HG02884 (cell line): ENCODE measurements around the gene TNS3.
"Not testable (repeated sequence)": the region's sequence is repeated elsewhere in the genome, so short reads cannot be mapped to it uniquely, and the experiment has no call there.

Experiments
- ATAC-seq: cut with Tn5 transposase; IDR thresholded peaks from one replicate; pipeline ENCODE4 v1.9.1; 2021; ENCODE audit warnings: mild to moderate bottlenecking, moderate library complexity; ENCODE audit not compliant: unreplicated experiment

Gene TNS3

DNA sequence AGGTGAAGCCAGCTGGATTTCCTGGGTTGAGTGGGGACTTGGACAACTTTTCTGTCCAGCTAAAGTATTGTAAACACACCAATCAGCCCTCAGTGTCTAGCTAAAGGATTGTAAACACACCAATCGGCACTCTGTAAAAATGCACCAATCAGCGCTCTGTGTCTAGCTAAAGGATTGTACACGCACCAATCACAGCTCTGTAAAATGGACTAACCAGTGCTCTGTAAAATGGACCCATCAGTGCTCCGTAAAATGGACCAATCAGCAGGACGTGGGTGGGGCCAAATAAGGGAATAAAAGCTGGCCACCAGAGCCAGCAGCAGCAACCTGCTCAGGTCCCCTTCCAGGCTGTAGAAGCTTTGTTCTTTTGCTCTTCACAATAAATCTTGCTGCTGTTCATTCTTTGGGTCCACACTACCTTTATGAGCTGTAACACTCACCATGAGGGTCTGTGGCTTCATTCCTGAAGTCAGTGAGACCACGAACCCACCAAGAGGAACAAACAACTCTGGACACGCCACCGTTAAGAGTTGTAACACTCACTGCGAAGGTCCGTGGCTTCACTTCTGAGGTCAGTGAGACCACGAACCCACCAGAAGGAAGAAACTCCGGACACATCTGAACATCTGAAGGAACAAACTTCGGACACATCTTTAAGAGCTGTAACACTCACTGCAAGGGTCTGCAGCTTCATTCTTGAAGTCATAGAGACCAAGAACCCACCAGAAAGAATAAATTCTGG is 21.8 kb upstream of the TNS3 start:
- not testable (repeated sequence) for ATAC-seq

DNA sequence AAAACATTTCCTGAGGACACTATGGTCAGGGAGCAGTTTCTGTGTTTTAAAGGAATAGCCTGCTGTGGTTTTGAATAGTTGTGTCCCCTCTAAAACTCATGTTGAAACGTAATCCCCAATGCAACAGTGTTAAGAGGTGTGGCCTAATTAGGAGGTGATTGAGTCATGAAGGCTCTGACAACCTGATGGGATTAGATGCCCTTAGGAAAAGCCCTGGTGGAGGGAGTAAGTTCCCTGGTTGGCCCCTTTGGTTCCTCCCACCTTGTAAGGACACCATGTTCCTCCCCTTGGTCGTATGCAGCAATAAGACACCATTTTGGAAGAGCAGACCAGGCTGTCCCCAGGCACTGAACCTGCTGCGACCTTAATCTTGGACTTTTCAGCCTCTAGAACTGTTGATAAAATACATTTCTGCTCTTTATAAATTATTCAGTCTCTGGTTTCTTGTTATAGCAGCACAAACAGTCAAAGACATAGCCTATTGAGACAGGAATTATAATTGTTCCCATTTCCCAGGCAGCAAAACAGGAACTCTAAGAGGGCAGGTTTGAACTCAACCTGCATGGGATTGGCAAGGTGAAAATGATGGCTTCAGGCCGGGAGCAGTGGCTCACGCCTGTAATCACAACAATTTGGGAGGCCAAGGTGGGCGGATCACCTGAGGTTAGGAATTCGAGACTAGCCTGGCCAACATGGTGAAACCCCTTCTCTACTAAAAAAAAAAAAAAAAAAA is 20.5 kb upstream of the TNS3 start:
- no peak for ATAC-seq

DNA sequence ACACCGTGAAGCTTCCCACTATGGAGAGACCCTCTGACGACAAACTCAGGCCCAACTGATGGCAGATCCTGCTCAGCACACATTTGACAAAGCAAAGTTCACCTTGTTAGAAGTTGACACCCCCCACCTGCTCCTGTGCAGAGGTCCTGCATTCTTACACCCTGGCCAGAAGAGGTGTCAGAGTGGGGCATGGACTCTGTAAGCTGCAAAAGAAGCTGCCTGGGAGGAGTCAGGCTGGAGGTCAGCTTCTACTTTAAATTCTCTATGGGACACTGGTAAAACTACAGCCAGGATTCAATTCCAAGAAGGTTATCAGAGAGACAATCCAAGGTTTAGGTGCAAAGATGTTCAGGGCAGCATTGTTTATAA is 20.0 kb upstream of the TNS3 start:
- no peak for ATAC-seq

DNA sequence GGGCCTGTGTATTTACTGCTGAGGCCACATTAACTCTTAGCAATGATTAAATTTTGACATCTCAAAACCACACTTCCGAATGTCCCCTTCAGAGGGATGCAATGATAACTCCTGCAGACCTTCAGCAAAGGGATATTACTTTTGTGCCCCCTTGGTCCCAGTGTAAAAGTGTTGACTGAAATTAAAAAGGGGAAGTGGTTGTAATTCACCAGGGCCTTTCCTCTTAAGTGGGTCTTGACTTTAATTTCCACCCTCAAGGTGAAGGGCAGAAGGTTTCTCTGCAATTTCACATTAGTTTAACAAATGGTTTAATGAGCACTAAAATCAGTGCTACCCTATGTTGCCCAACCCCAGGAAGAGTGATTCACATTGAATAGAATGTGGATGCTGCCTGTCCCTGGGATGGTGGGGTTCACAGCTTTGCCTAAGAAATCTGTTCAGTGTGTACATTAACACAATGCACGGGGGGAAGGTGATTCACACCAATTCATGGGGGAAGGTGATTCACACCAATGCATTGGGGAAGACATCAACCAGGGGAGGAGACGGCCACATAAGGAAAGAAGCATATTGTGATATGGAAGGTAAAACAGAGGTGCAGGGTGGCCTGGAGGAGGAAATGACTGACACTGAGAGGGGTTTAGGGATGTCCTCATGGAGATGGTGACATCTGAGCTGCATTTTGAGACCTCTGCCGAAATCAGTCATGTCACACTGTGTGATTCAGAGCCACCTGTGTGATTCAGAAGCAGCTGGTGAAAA is 19.4 kb upstream of the TNS3 start:
- ATAC-seq: peak; percentile 76

DNA sequence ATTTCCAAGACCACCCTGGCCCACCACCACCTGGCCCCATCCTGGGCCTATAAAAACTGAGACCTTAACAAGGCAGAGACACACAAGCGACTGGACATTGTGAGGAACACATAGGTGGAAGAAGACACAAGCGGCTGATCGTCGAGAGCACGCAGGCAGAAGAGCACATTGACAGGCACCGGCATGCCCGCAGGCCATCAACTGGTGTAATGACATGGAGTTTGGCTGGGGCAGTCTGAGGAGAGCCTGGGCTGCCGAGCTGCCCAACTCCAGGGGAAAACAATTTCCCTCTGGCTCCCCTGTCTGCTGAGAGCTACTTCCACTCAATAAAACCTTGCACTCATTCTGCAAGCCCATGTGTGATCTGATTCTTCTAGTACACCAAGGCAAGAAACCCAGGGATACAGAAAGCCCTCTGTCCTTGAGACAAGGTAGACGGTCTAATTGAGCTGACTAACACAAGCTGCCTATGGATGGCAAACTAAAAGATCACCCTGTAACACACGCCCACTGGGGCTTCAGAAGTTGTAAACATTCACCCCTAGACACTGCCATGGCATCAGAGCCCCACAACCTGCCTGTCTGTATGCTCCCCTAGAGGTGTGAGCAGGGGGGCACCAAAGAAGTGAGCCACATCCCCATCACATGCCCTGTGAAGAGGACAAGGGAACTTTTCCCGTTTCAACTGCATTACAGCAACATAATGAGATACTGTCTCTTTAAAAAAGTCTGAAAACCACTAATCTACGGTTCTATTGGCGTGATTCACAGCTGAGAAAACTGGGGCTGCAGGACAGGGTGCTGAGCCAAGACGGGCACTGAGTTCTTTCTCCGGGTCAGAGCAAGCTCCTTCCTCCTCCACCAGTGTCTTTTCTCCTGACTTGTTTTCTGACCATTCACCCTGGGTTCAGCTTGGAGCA is 18.5 kb upstream of the TNS3 start:
- peak; percentile 41 for ATAC-seq

DNA sequence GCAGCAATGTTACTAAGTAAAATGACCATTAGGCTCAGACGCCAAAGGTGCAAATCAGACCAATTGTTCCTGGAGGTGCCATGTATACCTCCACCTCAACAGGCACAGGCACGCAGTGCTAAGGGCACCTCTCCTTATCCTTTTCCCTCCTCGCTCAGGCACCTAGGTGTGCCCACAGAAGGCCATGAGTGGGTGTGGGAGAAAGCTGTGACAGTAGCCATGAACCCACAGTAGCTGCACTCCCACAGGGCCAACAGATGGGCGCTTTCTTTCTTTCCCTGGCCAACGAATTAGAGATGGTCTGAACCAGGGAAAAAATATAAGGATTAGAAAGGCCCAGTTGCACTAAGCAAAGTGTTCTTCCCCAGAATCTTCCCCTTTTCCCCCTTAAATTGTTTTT is 15.5 kb upstream of the TNS3 start:
- ATAC-seq: no peak

DNA sequence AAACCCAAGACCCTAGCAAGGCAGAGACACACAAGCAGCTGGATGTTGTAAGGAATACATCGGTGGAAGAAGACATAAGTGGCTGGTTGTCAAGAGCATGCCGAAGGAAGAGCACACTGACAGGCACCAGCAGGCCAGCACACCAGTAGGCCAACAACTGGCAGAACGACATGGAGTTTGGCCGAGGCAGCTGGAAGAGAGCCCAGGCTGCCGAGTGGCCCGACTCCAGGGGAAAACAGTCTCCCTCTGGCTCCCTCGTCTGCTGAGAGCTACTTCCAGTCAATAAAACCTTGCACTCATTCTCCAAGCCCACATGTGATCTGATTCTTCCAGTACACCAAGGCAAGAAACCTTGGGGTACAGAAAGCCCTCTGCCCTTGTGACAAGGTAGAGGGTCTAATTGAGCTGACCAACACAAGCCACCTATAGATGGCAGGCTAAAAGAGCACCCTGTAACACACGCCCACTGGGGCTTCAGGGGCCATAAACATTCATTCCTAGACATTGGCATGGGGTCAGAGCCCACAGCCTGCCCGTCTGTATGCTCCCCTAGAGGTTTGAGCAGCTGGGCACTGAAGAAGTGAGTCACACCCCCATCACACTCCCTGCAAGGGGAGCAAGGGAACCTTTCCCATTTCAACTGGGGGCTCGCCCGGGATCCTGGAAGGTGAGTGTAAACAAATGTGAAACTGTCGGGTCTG is 14.7 kb upstream of the TNS3 start:
- ATAC-seq: no peak

DNA sequence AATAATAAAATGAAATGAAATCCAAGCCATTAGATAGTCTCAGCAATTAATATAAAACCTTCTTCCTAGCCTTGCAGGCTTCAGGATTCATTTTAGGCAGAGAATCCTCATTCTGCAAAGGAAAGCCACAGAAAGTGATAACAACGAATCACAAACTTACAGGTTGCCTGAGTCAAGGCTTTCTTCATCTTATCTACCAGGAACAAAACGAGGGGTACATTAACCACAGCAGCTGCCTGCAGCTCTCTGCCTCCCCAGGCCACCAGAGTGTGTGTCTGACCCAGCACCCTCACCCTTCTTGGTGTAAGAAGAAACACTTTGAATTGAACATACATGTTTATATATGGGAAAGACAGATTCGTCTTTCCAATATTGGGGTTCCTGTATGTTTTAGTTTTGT is 12.5 kb upstream of the TNS3 start:
- no peak for ATAC-seq

DNA sequence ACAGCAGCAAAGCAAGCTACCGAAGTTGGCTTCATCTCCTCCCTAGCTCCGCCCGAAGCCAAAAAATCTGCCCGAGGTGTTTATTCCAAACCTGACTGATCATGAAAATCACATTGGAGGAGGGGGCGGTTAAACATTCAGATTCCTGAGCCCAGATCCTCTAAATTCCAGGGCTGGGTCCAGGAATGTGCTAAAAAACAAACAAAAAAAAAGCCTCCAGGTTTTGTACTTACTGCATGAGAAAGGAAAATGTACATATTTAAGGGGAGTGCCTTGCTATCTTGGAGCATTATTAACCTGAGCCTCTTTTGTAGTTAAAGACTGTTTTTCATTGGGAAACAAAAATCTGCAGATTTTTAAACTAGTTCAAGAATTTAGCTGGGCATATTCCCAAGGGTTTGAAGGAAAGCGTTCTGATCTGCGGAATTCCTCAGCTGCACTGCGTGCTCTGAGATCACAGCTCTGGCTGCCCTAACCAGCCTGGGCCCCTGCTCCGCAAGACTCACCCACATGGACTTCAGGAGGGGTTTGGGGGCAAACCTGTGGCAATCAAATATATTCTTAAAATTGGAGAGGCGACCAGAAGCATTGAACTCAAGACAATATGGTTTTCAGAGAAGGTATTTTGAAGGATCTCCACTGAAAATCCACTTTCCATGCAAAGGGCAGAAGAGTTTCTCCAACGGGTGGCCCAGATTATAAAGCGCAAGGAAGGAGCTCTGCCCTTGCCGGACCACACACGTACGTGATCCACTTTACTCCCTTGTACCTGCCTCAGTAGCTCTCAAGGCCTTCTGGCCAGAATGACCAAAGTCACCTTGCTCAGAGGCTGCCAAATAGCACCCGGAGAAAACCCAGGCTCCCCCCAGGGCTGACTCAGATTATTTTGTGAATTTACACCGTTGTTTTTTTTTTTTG is 10.0 kb upstream of the TNS3 start:
- no peak for ATAC-seq

DNA sequence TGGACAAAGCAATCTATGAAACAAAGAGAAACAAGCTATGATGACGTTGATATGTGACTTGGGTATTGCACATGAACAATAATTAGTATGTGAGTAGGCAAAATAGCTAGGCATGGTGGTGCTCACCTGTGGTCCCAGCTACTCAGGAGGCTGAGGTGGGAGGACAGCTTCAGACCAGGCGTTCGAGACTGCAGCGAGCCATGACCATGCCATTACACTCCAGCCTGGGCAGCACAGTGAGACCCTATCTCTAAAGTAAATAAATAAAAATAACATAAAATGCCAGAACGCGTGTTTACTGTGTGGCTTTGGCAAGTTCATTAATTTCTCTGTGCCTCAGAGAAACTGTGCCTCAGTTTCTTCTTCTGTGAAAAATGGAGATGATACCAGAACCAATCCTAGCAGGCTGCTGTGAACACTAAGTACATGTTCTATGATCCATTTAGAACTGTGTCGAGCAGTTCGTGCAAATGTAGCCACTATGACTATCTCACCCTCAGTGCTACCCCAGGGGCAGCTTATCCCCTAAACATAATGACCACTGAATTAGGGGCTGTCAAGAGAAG is 9.3 kb upstream of the TNS3 start:
- ATAC-seq: no peak

DNA sequence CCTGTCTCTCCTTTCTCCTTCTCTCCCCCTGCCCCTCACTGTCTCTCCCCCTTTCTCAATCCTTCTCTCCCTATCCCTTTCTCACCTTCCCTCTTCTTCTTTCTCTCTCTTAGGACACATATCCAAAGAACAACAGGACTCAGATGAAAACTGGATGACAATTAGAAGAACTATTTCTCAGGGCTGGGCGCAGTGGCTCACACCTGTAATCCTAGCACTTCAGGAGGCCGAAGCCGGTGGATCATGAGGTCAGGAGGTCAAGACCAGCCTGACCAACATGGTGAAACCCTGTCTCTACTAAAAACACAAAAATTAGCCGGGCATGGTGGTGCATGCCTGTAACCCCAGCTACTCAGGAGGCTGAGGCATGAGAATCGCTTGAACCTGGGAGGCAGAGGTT is 8.3 kb upstream of the TNS3 start:
- not testable (repeated sequence) for ATAC-seq

DNA sequence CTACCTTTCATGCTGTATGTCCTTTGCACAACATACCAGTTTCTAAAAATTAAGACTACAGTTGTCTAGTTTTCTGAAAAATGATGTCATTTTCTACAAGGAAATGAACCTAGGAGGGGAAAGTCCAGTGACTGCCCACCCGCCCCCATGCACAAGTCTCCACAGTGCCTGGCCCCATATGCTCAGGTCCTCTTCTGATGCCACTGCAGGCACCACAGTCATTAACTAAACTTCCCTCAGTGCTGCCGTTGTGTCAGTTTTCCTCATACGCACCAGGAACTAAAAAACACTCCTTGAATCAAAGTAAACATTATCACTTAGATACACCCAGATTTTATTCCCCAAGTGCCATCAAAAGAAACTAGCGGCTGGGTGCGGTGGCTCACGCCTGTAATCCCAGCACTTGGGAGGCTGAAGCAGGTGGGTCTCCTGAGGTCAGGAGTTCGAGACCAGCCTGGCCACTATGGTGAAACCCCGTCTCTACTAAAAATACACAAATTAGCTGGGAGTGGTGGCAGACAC is 6.9 kb upstream of the TNS3 start:
- peak; percentile 52 for ATAC-seq

DNA sequence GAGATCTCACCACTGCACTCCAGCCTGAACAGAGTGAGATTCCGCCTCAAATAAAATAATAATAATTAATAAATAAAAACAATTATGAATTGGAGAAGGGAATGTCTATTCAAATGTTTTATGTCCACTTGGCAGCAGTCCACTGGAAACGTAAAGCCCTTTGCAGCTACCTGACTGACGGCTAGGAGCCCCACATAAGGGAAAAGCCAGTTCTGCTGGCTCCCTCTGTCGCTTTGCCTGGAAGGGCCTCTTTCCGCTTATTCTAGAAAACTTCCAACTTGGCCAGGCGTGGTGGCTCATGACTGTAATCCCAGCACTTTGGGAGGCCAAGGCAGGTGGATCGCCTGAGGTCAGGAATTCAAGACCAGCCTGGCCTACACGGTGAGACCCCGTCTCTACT is 6.1 kb upstream of the TNS3 start:
- no peak for ATAC-seq

DNA sequence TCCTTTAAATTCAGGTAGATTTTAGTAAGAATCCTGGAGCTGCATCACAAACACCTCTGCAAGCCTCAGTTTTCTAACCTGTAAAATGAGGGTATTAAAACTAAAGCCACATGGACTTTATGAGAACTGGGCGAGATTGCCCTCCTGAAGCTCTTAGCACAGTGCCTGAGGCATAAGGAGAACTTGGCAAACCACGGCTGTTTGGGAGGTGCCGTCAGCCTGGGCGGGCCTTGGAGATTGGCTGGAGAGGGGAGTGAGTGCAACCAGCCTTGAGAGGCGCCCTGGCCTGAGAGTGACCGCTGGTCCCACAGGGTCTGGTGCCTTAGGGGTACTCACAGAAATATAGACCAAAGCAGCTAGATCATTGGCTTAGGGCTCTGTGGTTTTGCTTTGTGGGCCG is 5.4 kb upstream of the TNS3 start:
- ATAC-seq: no peak

DNA sequence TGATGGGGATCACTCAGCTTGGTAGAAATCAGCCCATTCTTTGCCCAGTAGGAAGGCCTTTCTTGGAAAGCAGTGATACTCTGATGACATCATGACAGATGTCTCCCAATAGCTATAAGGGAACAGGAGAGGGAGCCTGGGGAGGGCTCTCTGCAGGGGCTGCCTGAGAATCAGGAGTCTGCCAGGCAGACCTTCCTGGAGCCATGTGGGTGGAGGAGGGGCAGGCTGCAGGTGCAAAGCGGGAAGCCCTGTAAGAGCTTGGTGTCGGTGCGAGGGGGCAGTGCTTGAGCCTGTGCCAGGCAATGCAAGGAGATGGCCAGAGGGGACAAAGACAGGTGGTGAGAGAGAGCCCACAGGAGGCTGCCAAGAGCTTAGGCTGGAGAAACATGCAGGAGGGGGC is 5.0 kb upstream of the TNS3 start:
- ATAC-seq: no peak

DNA sequence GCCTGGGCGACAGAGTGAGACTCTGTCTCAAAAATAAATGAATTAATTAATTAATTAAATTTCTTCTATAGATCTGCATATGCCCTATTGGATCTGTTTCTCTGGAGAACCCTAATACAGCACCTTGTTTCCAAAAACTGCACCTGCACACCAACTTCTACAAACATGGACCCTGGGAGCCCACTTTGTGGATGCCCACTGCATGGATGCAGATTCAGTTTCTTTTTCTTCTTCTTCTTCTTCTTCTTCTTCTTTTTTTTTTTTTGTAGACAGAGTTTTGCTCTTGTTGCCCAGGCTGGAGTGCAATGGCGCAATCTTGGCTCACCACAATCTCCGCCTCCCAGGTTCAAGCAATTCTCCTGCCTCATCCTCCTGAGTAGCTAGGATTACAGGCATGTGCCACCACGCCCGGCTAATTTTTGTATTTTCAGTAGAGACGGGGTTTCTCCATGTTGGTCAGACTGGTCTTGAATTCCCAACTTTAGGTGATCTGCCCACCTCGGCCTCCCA is 4.3 kb upstream of the TNS3 start:
- not testable (repeated sequence) for ATAC-seq

DNA sequence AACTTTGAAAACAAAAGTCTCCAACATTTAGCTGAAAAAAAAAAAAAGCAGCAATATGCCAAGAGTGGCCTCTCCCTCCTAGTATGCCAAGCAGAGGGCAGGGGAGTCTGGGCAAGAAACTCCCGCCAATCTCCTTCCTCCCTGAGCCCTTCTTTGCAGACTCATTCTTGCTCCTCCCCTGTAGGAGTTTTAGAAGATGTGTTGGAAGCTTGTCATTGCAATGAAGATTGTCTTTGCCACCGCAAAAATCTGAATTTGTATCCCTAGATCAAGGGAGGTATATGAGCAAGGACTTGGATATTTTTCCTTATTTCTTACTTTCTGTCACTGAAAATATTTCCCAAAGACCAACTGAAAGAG is 2.6 kb upstream of the TNS3 start:
- no peak for ATAC-seq

DNA sequence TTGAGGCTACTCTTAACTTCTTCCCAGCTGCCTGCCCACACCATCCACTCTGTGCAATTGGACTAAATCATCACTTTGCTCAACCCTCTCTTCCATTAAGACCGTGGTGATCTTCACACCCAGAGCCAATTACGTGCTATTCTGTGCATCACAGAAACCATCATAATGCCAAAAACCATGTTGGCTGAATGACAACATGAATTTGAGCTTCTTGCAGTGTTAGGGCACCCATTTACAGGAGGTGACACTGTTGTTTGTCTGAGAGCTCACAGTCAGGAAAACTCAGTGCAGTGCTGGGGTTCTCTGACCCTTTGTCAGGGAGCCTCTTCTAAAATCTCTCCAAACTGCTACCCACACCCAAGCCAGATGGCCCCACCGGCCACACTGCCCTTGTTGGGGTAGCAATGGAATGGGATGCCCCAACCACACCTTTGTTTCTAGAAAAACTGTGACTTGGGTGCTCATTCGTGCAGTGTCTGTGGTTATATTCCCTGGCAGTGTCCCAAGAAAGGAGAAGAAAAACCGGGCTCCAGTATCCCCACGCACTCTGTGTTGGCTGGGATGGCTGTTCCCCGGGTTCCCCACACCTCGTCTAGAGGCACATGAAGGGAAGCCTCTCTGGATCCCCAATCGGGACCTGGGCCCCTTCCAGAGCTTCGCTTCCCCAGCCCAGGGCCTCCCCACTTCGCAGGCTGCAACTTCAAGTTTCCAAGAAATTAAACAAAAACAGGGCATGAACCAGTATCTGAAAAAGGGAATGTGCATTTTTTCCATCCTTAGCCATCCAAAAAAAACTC is 2.0 kb upstream of the TNS3 start:
- ATAC-seq: no peak
